GM19468 (cell line): Measurements from ENCODE around the gene RPTOR.

Experiments
- ATAC-seq: cut with Tn5 transposase; IDR thresholded peaks from one replicate; pipeline ENCODE4 v1.9.1; 2021; ENCODE audit warnings: mild to moderate bottlenecking, moderate library complexity, moderate number of reproducible peaks; ENCODE audit not compliant: unreplicated experiment; ENCODE audit errors: extremely low read depth

The RPTOR gene

DNA sequence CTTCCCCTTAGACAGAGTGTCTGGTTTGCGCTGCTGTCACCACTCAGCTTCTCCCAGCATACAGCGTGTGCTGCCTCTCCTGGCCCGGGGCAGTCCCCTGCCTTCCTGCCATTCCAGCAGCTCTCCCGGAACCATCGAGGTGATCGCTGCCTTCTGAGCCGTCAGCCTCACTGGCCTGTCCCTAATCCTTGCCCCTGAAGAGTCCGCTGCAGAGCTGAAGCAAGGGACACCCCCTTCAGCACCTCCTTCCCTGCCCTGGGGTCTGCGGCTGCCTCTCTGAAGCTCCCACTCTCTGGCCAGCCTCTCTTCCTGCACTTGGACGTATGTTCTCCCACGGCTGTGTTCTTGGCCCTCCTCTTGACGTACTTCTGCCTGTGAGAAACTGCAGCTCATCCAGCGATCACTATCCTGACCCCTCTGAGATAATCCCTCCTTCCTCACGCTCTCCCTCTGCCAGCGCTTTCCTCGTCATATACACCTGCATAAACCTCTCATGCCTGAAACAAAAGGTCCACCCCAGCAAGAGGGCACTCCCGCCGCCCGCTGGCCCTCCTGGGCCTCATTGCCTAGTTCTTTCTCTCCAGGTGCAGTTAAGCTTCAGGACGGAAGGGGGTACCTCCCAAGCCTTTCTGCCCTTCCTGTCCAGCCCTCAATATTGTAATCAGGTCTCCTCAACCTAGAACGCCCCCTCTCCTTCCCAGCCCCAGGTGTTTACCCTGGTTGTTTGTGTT lies 226.4 kb downstream of the RPTOR start:
- no peak for ATAC-seq

DNA sequence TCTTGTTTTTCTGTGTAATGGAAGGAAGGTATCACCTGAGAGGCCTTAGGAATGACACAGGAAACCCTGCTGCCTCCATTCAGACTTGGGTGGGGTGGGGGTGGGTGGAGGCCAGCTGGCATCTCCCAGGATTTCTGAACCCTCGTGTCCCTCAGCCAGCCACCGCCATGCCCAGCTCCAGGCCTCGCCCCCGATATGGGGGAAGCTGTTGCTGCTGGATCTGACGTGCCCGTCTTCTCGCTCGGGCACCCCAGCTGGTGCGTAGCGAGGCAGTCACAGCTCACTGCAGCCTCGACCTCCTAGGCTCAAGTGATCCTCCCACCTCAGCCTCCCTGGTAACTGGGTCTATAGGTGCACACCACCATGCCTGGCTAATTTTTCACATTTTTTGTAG lies 227.0 kb downstream of the RPTOR start:
- no peak for ATAC-seq

DNA sequence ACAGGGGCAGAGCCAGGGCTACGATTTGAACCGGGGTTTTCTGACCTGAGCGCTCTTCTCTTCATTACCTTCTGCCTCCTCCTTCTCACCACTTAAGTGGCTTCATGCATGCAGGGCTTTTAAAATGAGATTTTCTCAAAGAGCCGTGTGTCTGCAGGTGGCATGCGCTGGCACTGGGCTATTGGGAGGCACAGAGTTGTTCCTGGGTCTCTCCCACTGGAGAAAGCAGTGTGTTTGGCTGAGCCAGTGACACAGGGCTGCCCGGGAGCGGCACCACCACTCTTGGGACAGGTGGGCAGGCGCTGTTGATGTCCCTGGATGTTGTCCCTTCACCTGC lies 228.2 kb downstream of the RPTOR start:
- ATAC-seq = no peak

DNA sequence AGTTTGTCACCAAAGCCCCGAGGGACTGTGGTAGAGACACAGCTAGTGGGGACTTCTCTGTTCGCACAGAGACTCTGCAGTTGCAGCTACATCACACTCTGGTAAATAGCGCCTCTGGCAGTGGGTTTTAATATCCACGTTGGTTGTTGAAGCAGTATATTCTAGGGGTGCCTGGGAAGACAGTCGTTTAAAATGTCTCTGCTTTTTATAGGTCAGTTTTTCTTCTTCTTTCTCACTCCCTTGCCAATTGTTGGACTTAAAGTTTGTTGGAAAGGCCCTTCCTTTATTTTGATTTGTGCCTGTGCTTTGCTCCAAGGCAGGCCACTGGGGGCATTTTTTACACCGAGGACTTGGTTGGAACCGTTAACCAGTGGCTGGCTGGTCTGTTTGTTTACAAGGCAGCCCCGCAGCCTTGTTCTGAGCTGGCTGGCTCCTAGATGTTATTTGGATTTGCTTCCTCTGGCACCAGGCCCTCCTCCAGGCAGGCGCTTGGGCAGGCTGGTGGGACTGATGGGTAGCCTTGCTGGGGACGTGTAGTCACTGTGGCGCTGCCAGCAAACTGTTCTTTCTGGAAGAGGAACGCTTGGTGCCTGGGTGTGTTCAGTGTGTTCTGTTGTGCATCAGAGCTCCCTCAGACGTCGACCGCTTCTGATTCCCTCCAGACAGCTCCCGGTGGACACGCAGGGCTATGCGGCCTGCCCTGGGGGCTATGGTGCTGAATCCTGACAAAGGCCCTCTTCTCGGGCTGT lies 228.8 kb downstream of the RPTOR start:
- no peak for ATAC-seq

DNA sequence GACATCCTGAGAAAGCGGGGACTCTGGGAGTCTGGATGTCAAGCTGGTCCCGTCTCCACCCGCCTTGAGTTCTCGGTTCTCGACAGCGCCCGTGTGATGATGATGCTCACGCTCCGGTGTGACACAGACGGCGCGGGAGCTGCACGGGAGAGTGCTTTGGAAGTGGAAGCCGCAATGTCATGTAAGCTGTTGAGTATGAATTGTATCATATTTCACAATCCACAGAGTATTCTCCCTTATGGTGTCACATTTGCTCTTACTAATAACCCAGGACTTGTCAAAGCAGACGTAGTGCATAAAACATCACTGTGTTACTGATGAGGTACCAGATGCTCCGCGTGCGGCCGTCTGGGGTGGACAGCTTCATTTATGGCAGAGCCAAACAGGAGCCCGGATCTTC lies 229.5 kb downstream of the RPTOR start:
- ATAC-seq = no peak

DNA sequence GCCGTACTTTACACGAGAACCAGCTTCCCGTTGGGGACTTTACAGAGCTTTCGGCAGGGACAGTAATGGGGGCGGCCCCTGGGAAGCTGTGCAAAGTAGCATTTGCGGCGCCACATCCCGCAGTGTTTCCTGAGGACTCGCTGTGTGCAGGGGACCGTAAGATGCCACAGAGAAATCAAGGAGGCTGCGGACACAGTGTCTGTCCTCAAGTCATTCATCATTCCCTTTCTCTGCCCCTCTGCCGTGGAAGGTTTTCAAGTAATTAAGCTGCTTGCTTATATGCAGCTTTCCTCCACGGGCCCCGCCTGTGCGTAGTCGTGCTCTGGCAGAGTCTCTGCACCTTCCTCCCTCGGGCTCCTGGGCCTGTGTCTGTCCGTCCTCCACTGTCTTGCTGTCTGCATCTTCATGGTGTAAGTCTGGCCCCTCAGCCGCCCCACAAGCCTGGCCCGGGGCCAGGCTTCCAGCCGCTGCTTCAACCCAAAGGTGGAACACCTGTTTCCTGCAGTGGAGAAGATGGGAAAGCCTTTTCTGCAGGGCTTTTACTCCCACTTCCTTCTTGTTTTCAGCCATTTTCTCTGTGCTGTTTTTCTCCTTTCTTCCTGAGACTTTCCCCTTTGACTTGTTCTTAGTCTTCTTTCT lies 230.1 kb downstream of the RPTOR start:
- ATAC-seq = no peak

DNA sequence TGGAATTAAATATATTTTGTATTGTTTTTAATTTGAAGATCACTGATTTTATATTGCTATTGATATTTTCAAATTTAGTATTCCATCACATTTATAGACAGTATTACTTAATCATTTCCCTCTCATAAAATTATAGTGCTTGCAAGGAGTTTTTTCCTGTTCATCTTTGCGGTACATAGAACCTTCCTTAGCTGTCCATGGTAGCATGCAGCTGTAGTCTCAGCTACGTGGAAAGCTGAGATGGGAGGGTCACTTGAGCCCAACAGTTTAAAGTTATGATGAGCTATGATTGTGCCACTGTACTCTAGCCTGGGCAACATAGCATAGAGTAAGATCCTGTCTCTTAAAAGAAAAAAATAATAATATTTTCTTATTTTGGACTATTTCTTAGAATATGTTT lies 231.2 kb downstream of the RPTOR start:
- ATAC-seq = no peak

DNA sequence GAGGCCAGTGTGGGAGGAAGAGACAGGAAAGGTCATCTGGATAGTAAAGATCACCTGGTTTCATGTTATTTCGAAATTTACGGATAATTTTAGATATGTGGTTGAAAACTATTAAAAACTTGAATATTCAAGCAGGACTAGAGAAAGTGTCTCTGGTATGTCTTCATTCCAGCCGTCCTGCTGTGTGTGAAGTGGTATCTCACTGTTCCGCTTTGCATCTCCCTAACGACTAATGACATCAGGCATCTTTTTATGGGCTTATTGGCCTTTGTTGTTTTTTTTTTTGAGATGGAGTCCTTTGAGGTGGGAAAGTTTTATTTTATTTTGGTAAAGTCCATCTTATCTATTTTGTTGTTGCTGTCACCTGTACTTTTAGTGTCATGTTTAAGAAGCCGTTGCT lies 232.6 kb downstream of the RPTOR start:
- ATAC-seq = no peak

DNA sequence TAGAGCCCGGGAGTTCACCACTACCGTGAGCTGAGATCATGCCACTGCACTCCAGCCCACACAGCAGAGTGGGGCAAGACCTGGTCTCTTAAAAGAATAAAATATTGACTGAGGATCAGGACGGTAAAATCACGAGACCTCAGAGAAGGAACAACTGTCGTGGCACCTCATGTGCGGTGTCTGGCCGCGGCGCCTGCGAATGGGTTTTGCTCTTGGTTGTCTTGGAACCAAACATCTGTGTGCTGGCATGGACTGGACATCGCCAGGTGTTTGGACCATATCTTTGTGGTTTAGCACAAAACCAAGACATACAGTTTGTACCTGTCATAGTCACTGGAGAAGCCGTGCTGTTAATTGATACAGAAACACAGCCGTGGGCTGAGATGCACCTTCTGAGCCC lies 234.1 kb downstream of the RPTOR start:
- ATAC-seq = no peak

DNA sequence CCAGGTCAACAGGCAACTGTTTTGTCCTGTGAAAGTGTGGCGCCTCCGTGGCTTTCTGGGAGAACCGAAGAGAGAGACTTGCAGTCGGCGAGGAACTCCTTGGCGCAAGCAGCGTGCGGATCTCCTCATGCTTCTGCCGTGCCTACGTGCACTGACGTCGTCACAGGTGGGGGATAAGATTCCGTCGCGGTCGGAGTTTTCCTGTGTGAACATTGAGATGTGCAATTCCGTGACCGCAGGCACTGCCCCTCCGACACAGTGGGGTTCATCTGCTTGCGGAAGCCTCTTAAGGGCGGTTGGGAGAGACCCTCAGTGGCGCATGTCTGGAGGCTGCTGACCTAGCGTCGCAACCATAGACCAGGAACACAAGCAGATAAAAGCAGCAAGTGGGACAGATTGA lies 234.7 kb downstream of the RPTOR start:
- no peak for ATAC-seq

DNA sequence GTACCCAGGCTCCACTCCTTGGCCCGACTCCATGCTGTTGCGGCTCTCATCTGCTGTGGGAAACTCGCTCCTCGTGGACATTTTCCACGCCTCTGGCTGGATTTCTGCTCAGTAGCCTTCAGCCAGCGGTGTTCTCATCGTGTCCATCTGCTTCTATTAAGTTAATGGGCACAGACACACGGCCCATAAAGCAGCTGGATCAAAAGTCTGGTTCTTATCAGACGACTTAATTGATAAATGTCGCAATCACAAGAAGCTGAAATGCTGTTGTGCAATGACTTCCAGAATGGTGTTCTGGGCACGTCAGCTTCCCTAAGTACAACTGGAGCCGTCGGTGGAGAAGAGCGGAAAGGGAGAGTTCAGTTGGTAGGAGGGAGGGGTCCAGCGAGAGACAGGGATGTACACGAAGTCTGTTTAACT lies 235.3 kb downstream of the RPTOR start:
- no peak for ATAC-seq

DNA sequence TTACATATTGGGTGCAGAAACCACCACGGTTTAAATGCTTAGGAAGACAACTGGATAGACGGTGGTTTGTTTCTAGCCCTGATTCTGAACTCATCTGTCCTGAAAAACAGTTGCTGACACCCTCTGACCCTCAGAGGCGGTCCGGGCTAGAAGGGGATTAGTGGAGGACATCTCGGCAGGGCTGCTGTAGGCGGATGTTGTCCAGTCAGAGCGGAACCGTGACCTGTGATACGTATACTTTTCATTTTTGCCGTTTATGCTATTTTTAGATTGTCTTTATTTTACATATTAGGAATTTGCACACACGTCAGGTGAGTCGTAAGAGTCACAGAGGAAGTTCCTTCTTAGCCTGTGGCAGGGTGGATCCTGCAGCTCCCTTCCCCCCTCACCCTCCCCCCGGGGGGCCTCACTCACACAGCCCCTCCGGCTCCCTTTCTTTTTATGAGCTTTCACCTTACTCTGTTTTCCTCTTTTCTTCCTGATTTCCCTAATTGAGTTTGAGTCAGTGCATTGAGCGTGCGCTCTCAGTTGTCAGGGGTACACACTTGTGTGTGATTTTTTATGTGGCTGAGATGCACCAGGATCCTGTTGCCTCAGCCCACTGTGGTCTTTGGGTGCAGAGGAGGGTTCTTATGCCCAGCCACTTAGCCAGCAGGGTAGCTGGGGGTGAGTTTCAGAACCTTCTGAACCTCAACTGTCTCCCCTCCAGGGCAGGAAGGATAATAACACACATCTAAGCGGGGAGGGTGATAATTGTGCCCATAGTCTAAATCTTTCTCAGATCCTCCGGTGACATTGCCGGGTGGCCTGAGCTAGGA lies 236.0 kb downstream of the RPTOR start:
- no peak for ATAC-seq

DNA sequence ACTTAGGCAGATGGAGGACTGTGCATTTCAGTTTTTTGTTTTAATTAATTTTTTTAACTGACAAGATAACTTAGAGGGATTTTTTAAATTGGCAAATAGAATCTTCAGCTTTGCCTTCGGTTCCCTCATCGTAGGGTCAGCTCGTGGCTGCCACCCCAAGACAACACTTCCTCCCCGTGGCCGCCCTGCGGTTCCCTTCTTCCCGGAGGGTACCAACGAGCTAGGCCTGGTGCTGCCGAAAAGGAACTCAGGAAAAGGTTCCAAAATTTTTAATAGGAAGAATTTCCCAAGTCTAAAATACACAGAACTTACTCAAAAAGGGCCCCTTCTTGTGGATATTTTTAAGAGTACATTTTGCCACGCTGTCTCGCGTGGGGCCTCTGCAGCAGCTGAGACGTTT lies 236.6 kb downstream of the RPTOR start:
- no peak for ATAC-seq

DNA sequence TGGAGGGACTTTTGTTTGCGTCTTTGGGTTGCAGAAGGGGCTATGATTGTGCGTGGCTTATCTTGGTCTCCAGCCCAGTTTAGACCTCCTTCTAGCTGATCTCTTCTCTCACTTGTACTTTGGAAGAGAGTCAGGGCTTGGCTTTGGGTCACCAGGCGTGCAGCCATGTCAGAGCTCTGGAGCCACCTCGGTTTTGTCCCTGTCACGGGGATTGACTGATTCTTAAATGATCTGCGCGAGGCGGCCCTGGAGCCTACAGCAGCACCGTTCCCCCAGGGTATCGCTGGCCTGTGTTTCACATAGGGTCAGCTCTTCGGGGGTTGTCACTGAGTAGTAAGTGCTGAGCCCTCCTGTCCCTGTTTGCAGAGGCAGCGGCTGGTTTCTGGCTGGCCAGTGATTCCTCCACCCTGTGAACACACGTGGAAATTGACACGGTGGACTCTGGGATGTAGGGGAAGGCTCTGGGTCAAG lies 237.2 kb downstream of the RPTOR start:
- no peak for ATAC-seq

DNA sequence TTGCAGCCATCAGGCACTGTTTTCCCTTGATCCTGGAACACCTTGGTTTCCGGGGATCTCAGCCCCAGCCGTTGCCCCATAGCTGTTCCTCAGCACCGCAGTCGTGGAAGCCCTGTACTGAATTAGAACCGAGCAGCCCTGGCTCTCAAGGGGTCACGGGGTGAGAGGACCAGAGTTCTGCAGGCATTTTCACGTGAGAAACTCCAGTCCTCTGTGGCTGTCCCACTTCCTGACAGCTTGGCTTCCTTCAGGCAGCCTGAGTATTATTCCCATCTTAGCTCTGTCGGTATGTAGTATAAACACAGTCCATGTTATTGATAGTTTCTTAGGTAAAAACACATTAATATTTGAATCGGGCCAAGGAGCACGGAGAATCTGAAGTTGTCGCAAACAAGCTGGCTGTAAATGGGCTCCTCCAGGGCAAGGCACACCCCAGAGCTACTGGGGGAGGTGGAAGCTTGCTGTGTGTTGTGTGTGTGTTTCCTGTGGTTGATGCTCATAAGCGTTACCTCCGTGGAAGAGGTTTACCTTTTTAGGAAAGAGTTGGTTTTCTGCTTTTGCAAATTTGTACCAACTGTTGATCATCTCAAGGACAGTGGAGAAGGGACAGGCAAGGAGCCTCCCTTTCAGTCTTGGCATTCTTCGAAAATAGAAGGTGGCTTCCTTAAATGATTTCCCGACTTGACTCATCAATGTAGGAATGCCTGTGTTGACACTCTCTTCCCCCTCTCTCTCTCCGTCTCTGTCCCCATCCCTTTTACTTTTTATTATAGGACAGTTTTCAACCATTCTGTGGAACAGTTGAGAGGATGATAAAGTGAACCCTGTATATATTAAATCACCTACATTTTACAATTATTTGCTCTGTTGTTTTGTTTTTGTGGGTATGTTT lies 238.1 kb downstream of the RPTOR start:
- no peak for ATAC-seq

DNA sequence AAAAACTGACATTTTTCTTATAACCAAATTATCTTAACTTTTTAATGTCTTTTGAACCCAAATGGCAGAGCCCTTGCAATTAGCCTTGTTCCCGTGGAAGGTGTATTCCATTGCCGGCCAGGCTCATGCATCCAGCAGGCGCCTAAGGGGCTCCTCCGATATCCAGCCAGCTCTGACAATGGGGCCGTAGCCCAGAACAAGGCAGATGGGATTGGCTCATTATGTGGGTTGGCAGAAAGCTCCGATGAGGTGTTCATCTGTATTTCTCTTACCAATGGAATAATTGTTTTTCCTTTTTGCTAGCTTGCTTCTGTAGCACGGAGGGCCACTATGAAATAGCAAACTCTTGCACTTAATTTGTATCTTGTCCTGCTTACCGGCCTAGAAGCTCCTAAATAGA lies 238.8 kb downstream of the RPTOR start:
- ATAC-seq = no peak

DNA sequence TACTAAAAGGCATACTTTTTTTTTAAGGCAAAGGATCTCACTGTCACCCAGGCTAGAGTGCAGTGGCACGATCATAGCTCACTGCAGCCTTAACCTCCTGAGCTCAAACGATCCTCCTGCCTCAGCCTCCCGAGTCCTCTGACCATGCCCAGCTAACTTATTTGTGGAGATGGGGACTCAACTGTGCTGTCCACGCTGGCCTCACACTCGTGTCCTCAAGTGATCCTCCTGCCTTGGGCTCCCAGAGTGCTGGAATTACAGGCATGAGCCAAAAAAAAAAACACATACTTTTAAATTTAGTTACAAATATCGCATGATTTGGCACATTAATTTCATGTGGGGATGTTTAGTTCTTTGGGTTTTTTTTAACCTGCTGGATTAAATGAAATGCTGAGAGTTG lies 239.3 kb downstream of the RPTOR start:
- no peak for ATAC-seq

DNA sequence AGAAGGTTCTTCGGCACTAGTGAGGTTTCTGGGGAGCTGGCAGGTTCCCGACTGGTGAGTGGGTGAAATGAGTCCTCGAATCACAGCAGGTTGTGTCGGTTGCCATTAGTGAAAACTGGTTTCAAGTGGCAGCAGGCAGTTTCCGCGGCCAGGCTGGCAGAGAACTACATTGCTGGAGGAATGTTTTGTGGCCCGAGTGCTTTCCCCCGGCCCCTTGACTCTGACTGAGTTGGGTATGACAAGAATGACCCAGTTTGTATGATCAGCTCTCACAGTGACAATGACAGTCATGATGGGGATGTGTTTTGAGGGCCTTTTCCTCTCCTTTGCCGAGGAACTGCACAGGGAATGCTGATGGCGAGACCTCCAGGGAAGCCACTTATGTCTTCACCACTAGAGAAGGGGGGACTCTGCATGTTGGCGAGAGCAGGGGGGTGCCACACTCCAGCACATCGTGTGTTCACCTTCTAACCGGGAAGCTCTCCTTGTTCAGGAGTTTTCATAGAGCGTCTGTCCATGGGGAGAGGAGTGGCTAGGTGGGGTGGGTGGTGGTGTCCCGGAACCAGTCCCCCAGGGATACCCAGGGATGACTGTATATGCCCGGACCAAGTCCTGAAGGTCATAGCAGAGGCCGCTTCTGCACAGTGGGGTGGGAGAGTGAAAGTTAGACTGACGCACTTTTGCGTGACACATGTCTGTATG lies 241.0 kb downstream of the RPTOR start:
- ATAC-seq = no peak

DNA sequence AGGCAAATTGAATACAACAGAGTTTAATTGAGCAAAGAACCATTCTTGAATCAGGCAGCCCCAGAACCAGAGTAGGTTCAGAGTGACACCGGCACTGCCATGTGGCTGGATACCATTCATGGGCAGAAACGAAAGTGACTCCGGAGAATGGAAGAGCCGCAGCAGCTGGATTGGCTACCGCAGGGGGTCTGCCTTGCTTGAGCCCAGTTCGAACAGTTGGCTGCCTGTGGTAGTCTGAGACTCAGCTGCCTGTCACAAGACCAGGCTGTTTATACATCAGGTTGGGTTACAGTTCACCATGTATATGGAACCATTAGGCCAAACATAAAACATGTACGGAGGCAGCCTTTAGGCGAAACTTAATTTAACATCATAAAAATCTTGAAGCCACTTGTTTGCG lies 241.8 kb downstream of the RPTOR start:
- no peak for ATAC-seq
